Pancreas (tissue), 10 donors: Measurements from ENCODE around the gene SNCA. TPM values are rescaled to one million over a fixed set of nuclear protein-coding genes. Genes with fewer than 3 reads are reported as not detected.

Experiments used
- ATAC-seq, 4 donors: fragments of 200-7000 bp; cut with Tn5 transposase; one replicate each; pipeline versions ENCODE4 v1.8.0 to v1.9.1; 2020; ENCODE audit warnings: mild to moderate bottlenecking in 4 of 4, moderate library complexity in 4 of 4
- DNase-seq, 6 donors: peaks; one replicate each; pipeline ENCODE4 v3.0.0-alpha.2; 2020
- FAIRE-seq: peaks from 2 replicates; lab custom pipeline; 2012; peaks lifted over from hg19 to GRCh38; lab: Jason Lieb, UNC
- H3K27ac ChIP-seq, 4 donors: fragments of 200-600 bp; sonication (generic); 1 replicate in 3 of 4; 2 replicates in 1 of 4; pipeline versions ENCODE4 v1.5.0 to v1.8.0; 2020
- H3K27me3 ChIP-seq, 4 donors: fragments of 200-600 bp; one replicate each; pipeline ENCODE4 v1.8.0; 2021
- H3K36me3 ChIP-seq, 3 donors: fragments of 200-600 bp; sonication (generic) in 1 of 3; one replicate each; pipeline versions ENCODE4 v1.5.0 to v1.8.0; 2020 to 2021
- H3K4me1 ChIP-seq, 3 donors: fragments of 200-600 bp; one replicate each; pipeline ENCODE4 v1.8.0; 2021
- H3K4me3 ChIP-seq, 4 donors: fragments of 200-600 bp; sonication (generic) in 2 of 4; one replicate each; pipeline versions ENCODE4 v1.5.0 to v1.8.0; 2020 to 2021
- H3K9me3 ChIP-seq, 4 donors: fragments of 200-600 bp; one replicate each; pipeline ENCODE4 v1.8.0; 2021
- WGBS, 2 donors: extraction: QIAGEN DNeasy Blood & Tissue Kit; methylation state at CpG; one replicate each; pipeline ENCODE4 v1.1.7; 2013; 5-methylcytosine and 5-hydroxymethylcytosine counted together
- intact Hi-C, 3 donors: fragments of 100-400 bp; cut with DNase I; formaldehyde crosslinking; loops; one replicate each; pipeline versions ENCODE4 v1.11.1 to v1.14.2; 2022
- polyA plus RNA-seq, 2 donors: library from polyadenylated mRNA; stranded (reverse); fragments of 200-250 nt; gene quantifications; one replicate each; pipeline ENCODE4 v1.2.3, GENCODE V29; 2013
- total RNA-seq, 6 donors: library from RNA; stranded (reverse); fragmentation: NEBNext Ultra II Directional in 4 of 6; extraction: Animal tissue kit (Norgen Biotek cat#: 25700) in 4 of 6; gene quantifications; one replicate each; pipeline versions ENCODE4 v1.2.1 to v1.2.4, GENCODE V29; 2021 to 2023
- TF ChIP-seq, protein P1 (sequence below), 4 donors: fragments of 200-600 bp; sonication (generic) in 3 of 4; IDR thresholded peaks; one replicate each; pipeline versions ENCODE4 v1.5.0 to v1.8.0; 2021; ENCODE audit warnings: antibody characterized with exemption in 4 of 4
- donor health status: healthy with polysubstance abuse.
- donor health status: DM: no; HTN: no; CAD: no; lungs with moderate emphysema.
- donor health status: DM: no; HTN: no; CAD: no.
- donor health status: control.
- donor health status: control.
- donor health status: Bipolar disorder and iron deficiency.
- donor health status: DM: yes; HTN: yes; CAD: no.
- donor health status: DM: no; HTN: no; CAD: no.
- donor health status: DM: no; HTN: no; CAD: no.
- donor health status: DM: yes; HTN: yes; CAD: no.

The SNCA gene
- total RNA-seq (1 to 10 TPM in 3 of 6 donors, under 1 TPM in 3; 0.23 to 3.8 (median 1.1) TPM), polyA plus RNA-seq (1 to 10 TPM; 1.5 to 5.6 TPM)

DNA sequence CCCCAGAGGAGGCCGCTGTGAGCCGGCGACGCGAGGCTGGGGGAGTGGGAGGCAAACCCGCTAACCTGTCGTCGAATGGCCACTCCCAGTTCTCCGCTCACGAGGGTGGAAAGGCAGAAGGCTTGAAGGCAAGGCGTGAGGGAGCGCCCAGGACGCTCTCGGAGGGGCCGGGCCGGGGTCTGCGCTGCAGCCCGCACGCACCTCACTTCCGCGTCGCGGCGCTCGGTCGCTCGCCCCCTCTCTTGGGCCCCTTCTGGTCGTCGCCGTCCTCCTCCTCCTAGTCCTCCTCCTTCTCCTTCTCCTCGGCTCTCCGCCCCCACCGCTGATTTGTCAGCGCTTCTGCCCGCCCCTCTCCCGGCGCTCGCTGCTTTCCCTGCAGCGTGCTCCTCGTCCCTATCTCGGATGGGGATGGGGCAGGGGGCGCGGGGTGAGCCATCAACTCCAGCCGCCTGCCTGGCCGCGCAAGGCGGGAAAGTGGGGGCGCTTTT is at the start of gene SNCA:
Gene SNCA (minus strand): TSS at position 265 of the 488 bp plus-strand sequence. CDS start 1,494 bp downstream, outside the sequence.
- TF ChIP-seq, protein P1, sequence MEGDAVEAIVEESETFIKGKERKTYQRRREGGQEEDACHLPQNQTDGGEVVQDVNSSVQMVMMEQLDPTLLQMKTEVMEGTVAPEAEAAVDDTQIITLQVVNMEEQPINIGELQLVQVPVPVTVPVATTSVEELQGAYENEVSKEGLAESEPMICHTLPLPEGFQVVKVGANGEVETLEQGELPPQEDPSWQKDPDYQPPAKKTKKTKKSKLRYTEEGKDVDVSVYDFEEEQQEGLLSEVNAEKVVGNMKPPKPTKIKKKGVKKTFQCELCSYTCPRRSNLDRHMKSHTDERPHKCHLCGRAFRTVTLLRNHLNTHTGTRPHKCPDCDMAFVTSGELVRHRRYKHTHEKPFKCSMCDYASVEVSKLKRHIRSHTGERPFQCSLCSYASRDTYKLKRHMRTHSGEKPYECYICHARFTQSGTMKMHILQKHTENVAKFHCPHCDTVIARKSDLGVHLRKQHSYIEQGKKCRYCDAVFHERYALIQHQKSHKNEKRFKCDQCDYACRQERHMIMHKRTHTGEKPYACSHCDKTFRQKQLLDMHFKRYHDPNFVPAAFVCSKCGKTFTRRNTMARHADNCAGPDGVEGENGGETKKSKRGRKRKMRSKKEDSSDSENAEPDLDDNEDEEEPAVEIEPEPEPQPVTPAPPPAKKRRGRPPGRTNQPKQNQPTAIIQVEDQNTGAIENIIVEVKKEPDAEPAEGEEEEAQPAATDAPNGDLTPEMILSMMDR (IDR thresholded peaks at IDR 0.05): no peak
- FAIRE-seq: no peak
- no peak within 1 kb of the TSS for H3K27ac ChIP-seq

DNA sequence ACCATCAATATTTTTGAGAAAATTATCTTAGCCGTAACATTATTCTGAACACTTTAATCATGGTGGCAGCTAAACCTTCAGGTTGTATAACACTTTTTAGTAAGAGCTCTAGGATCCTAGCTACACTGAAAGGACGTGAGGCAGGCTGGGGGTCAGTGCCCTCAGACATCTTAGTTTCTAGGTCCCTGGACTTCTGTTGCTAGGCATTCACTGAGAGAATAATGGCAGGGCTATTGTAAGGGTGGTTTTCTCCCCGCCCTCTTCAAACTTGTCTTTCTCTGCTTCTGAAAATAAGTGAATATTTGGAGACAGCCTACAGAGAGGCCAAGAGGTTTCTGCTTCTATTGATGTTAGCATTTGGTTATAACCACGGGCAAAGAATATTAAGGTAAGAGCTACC is 42.3 kb upstream of the SNCA start:
- H3K4me1 ChIP-seq: no peaks in the 10 kb centered on the region
- no peaks in the 10 kb centered on the region for H3K36me3 ChIP-seq
- ATAC-seq (peak in 2 of 4 donors; percentile 47 to 53), DNase-seq (no peak), FAIRE-seq (no peak)
- intact Hi-C loops: no loop called here
- TF ChIP-seq, protein P1 (IDR thresholded peaks at IDR 0.05): no peak
- H3K27me3 ChIP-seq: peaks cover 0 to 5% (median 0%) of the 10 kb centered on the region in 4 donors
- no peak overlapping the region for H3K4me3 ChIP-seq
- no peak overlapping the region for H3K27ac ChIP-seq
- 83 to 86% methylated on average over 4 of the region's 4 CpGs for WGBS, 2 donors
- H3K9me3 ChIP-seq: no peaks in the 10 kb centered on the region

More for the DNA sequence above, at the start of gene SNCA:
- peak within 1 kb of the TSS; percentile 22 to 54 (median 40) for H3K4me3 ChIP-seq
- 2% methylated on average over 26 to 48 of the region's 48 CpGs for WGBS, 2 donors
- H3K27me3 ChIP-seq: peaks cover 0 to 36% (median 3%) of the 10 kb centered on the region in 4 donors
- intact Hi-C loops: no loop called here
- H3K4me1 ChIP-seq: no peaks in the 10 kb centered on the region
- DNase-seq (peak; percentile 25 to 78 (median 56)), ATAC-seq (peak; percentile 74 to 92 (median 90))
- H3K9me3 ChIP-seq: no peaks in the 10 kb centered on the region
- H3K36me3 ChIP-seq: no peaks in the 10 kb centered on the region

DNA sequence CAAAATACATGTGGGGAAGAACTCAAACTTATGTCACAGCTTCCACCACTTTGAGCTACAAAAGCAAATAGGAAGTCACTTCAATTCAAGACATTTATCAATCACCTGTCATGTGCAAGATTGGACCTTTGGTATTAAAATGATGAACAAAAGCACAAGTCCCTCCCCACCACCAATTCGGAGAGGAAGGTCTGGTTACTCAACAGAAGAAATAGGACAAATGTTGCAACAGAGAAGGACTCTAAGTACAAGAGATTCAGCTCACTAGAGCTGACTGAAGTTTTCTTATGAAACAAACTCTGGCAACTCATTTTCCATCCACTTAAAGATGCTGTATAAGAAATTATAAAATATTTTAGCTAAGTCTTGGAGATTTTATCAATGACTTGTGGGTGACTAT is 41.6 kb upstream of the SNCA start:
- intact Hi-C loops: no loop called here
- 53 to 61% methylated on average over 1 of the region's 1 CpG for WGBS, 2 donors
- Histone ChIP-seq H3K4me1 (no peaks in the 10 kb centered on the region), H3K9me3 (no peaks in the 10 kb centered on the region), H3K4me3 (no peak overlapping the region), H3K36me3 (no peaks in the 10 kb centered on the region), H3K27ac (no peak overlapping the region), H3K27me3 (peaks cover 0 to 5% (median 0%) of the 10 kb centered on the region in 4 donors)
- ATAC-seq: no peak
- DNase-seq: no peak
- no peak for FAIRE-seq
- TF ChIP-seq, protein P1 (IDR thresholded peaks at IDR 0.05): no peak

DNA sequence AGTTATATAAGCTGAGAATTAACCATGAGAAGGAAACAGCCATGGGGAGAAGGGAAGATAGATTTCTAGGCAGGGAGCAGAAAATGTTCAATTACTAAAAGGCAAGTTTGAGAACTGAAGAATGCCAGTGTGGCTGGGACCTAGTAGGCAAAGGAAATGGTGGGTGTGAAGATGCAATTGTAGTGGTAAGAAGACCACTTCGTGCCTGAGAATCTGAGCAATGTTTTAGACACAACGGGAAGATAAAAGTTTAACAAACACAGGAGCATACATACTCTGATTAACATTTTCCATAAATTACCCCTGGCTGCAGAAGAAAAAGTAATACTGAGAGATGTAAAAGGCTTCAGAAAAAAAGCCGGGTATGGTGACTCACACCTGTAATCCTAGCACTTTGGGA is 39.6 kb upstream of the SNCA start:
- H3K27me3 ChIP-seq: peaks cover 0 to 5% (median 0%) of the 10 kb centered on the region in 4 donors
- ATAC-seq: no peak
- TF ChIP-seq, protein P1 (IDR thresholded peaks at IDR 0.05): no peak
- no peaks in the 10 kb centered on the region for H3K4me1 ChIP-seq
- no peaks in the 10 kb centered on the region for H3K9me3 ChIP-seq
- H3K4me3 ChIP-seq: no peak overlapping the region
- DNase-seq: no peak
- H3K27ac ChIP-seq: no peak overlapping the region
- 63 to 70% methylated on average over 3 of the region's 3 CpGs for WGBS, 2 donors
- H3K36me3 ChIP-seq: no peaks in the 10 kb centered on the region
- no peak for FAIRE-seq
- intact Hi-C loops: no loop called here

DNA sequence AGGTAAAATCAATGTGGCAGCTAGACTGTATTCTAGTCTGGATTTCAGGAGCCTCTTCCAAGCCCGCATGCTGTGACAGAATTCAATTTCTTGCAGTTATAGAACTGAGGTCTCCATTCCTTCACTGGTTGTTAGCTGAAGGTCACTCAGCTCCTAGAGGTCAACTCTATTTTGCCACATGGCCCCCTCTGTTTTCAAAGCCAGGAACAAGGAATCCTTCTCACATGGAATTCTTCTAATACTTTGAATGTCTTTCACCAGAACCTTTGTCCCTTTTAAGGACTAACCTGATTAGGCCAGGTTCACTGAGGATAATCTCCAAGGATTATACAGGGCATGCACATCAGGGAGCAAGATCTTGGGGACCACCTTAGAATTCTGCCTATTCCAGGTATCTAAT is 34.2 kb upstream of the SNCA start:
- WGBS, 2 donors: 91 to 96% methylated on average over 1 of the region's 1 CpG
- intact Hi-C loops: no loop called here
- FAIRE-seq: no peak

More for the DNA sequence above, 34.2 kb upstream of the SNCA start:
- no peak for ATAC-seq
- Histone ChIP-seq H3K36me3 (no peaks in the 10 kb centered on the region), H3K27me3 (peaks cover 0 to 5% (median 0%) of the 10 kb centered on the region in 4 donors), H3K9me3 (no peaks in the 10 kb centered on the region), H3K27ac (no peak overlapping the region), H3K4me3 (no peak overlapping the region), H3K4me1 (no peaks in the 10 kb centered on the region)
- DNase-seq: no peak
- TF ChIP-seq, protein P1 (IDR thresholded peaks at IDR 0.05): no peak
